HUES6 (cell line): Measurements from ENCODE around the gene BST1.

Experiments used
- H3K27ac ChIP-seq: 2 replicates; pipeline ENCODE4 v1.7.0; 2013; ENCODE audit warnings: low read depth, mild to moderate bottlenecking, low read length, inconsistent platforms
- H3K27me3 ChIP-seq: 2 replicates; pipeline ENCODE4 v1.6.1; 2013; ENCODE audit warnings: low read length; ENCODE audit not compliant: control insufficient read depth, insufficient read depth
- H3K36me3 ChIP-seq: 2 replicates; pipeline ENCODE4 v1.6.1; 2013; ENCODE audit warnings: low read length; ENCODE audit not compliant: control insufficient read depth, insufficient read depth
- H3K4me1 ChIP-seq: 2 replicates; pipeline ENCODE4 v1.6.1; 2013; ENCODE audit warnings: low read length; ENCODE audit not compliant: control insufficient read depth, insufficient read depth
- H3K4me3 ChIP-seq: 2 replicates; pipeline ENCODE4 v1.5.1; 2013; ENCODE audit warnings: low read depth, low read length
- H3K9ac ChIP-seq: one replicate; pipeline ENCODE4 v1.6.1; 2013; ENCODE audit warnings: mild to moderate bottlenecking, low read length
- H3K9me3 ChIP-seq: 2 replicates; pipeline ENCODE4 v1.6.1; 2013; ENCODE audit warnings: low read depth, low read length; ENCODE audit not compliant: control insufficient read depth, insufficient read depth

Gene BST1

GRCh38 chr4:15781427-15782095 is 78.7 kb downstream of the BST1 start:
- H3K27ac ChIP-seq: no peak overlapping the region
- H3K27me3 ChIP-seq: peaks cover 46% of the 10 kb centered on the region
- peaks cover 1% of the 10 kb centered on the region; the same call in 1 of the 2 replicates for H3K9me3 ChIP-seq
- H3K9ac ChIP-seq: no peak overlapping the region
- H3K4me3 ChIP-seq: no peak overlapping the region
- no peaks in the 10 kb centered on the region for H3K36me3 ChIP-seq
- no peaks in the 10 kb centered on the region for H3K4me1 ChIP-seq
